ENCODE data around the gene SYDE1. TPM values are rescaled to one million over a fixed set of nuclear protein-coding genes. Genes with fewer than 3 reads are reported as not detected.

Gene SYDE1
- total RNA-seq, 3 donors from 2014 or later: 3.8 to 32.5 (median 4.1) TPM

GRCh38 chr19:15110418-15110815 lies 3.2 kb downstream of the SYDE1 start:
- intact Hi-C loops (cut with DNase I, micrococcal nuclease): no loop called here
- no peak for ATAC-seq
- H3K9me3 ChIP-seq: no peaks in the 10 kb centered on the region
- no peak for DNase-seq
- no peak overlapping the region for H3K4me3 ChIP-seq
- H3K36me3 ChIP-seq (ENCODE audit: low read depth): no peaks in the 10 kb centered on the region
- no peaks in the 10 kb centered on the region for H3K4me1 ChIP-seq (ENCODE audit: low read depth)
- no peak for TF ChIP-seq CTCF (IDR thresholded peaks at IDR 0.05)

- peaks cover 6% of the 10 kb centered on the region for H3K36me3 ChIP-seq (ENCODE audit: low read depth)
- no peaks in the 10 kb centered on the region for H3K9me3 ChIP-seq
- intact Hi-C loops (cut with DNase I, micrococcal nuclease): no loop called here
- DNase-seq (no peak), ATAC-seq (no peak)
- no peak overlapping the region for H3K4me3 ChIP-seq
- TF ChIP-seq CTCF (IDR thresholded peaks at IDR 0.05): no peak
- H3K4me1 ChIP-seq (ENCODE audit: low read depth): no peaks in the 10 kb centered on the region
These were observed 4.6 kb downstream of the SYDE1 start for GRCh38 chr19:15111758-15112157.

GRCh38 chr19:15112385-15112784 lies 5.2 kb downstream of the SYDE1 start:
- DNase-seq: no peak
- intact Hi-C loops (cut with DNase I, micrococcal nuclease): no loop called here
- Histone ChIP-seq H3K9me3 (no peaks in the 10 kb centered on the region), H3K4me3 (no peak overlapping the region), H3K36me3 (ENCODE audit: low read depth) (peaks cover 6% of the 10 kb centered on the region), H3K4me1 (ENCODE audit: low read depth) (no peaks in the 10 kb centered on the region)
- ATAC-seq: peak; percentile 61
- no peak for TF ChIP-seq CTCF (IDR thresholded peaks at IDR 0.05)

GRCh38 chr19:15113245-15114152 lies 6.3 kb downstream of the SYDE1 start:
- no peak for TF ChIP-seq CTCF (IDR thresholded peaks at IDR 0.05)
- ATAC-seq: no peak
- intact Hi-C loops (cut with DNase I, micrococcal nuclease): no loop called here
- Histone ChIP-seq H3K9me3 (no peaks in the 10 kb centered on the region), H3K36me3 (ENCODE audit: low read depth) (peaks cover 13% of the 10 kb centered on the region), H3K4me3 (no peak overlapping the region), H3K4me1 (ENCODE audit: low read depth) (no peaks in the 10 kb centered on the region)
- DNase-seq: no peak

- no peak overlapping the region for H3K4me3 ChIP-seq
- intact Hi-C loops (cut with DNase I, micrococcal nuclease): no loop called here
- H3K36me3 ChIP-seq (ENCODE audit: low read depth): peaks cover 13% of the 10 kb centered on the region
- no peak for DNase-seq
- no peak for ATAC-seq
- no peak for TF ChIP-seq CTCF (IDR thresholded peaks at IDR 0.05)
- no peaks in the 10 kb centered on the region for H3K9me3 ChIP-seq
- H3K4me1 ChIP-seq (ENCODE audit: low read depth): no peaks in the 10 kb centered on the region
These were observed 6.9 kb downstream of the SYDE1 start for GRCh38 chr19:15114153-15114540.

All from mucosa of descending colon (tissue), 3 donors.